Stimulated activated CD8-positive, alpha-beta memory T cell treated with anti-CD3 and anti-CD28 coated beads, Interleukin-15, amount 100 ng/mL, for 48 hours (primary cell): ENCODE results near the gene ANXA6.
"Not testable (repeated sequence)": the region's sequence is repeated elsewhere in the genome, so short reads cannot be mapped to it uniquely, and the experiment has no call there.

Experiments
- DNase-seq, 2 donors: peaks; one replicate each; pipeline ENCODE4 v3.0.0-alpha.2; 2020; ENCODE audit warnings: low read depth in 2 of 2

Gene ANXA6

GRCh38 chr5:151157426-151158286 lies at the start of gene ANXA6:
TSS of gene ANXA6 (minus strand) at chr5:151157779. CDS start at chr5:151147901, 9,878 bp downstream.
- DNase-seq: peak; percentile 59 to 63

- DNase-seq: no peak
Observed at GRCh38 chr5:151205411-151205810, 47.8 kb upstream of the ANXA6 start.

GRCh38 chr5:151204051-151204450 lies 46.5 kb upstream of the ANXA6 start:
- no peak for DNase-seq

GRCh38 chr5:151202381-151203139 lies 45.0 kb upstream of the ANXA6 start:
- peak in 1 of 2 donors; percentile 35 for DNase-seq

GRCh38 chr5:151200913-151201595 lies 43.5 kb upstream of the ANXA6 start:
- no peak for DNase-seq

- DNase-seq: no peak
Observed at GRCh38 chr5:151199581-151200185, 42.1 kb upstream of the ANXA6 start.

GRCh38 chr5:151198861-151199260 lies 41.3 kb upstream of the ANXA6 start:
- no peak for DNase-seq

GRCh38 chr5:151197291-151197600 lies 39.7 kb upstream of the ANXA6 start:
- DNase-seq: not testable (repeated sequence)

GRCh38 chr5:151196556-151197290 lies 39.1 kb upstream of the ANXA6 start:
- no peak for DNase-seq

- DNase-seq: no peak
Observed at GRCh38 chr5:151195622-151196021, 38.0 kb upstream of the ANXA6 start.

- no peak for DNase-seq
Observed at GRCh38 chr5:151192626-151193025, 35.0 kb upstream of the ANXA6 start.

- DNase-seq: no peak
Observed at GRCh38 chr5:151191661-151192060, 34.1 kb upstream of the ANXA6 start.

- no peak for DNase-seq
Observed at GRCh38 chr5:151189151-151189550, 31.6 kb upstream of the ANXA6 start.

- no peak for DNase-seq
Observed at GRCh38 chr5:151186538-151186937, 29.0 kb upstream of the ANXA6 start.

GRCh38 chr5:151186052-151186451 lies 28.5 kb upstream of the ANXA6 start:
- DNase-seq: no peak

- DNase-seq: no peak
Observed at GRCh38 chr5:151184316-151185042, 26.9 kb upstream of the ANXA6 start.

- DNase-seq: no peak
Observed at GRCh38 chr5:151183456-151184245, 26.1 kb upstream of the ANXA6 start.

GRCh38 chr5:151182976-151183375 lies 25.4 kb upstream of the ANXA6 start:
- DNase-seq: no peak

- DNase-seq: no peak
Observed at GRCh38 chr5:151182524-151182900, 24.9 kb upstream of the ANXA6 start.
